GM23338 (cell line): ENCODE results near the gene ACAD10. TPM values are rescaled to one million over a fixed set of nuclear protein-coding genes. Genes with fewer than 3 reads are reported as not detected.

Source experiments
- ATAC-seq: fragments of 200-7000 bp; cut with Tn5 transposase; 3 replicates; pipeline ENCODE4 v1.9.1; 2020
- DNase-seq: peaks from one replicate; pipeline ENCODE4 v3.0.0-alpha.2; 2015; ENCODE audit warnings: low spot score
- H2AFZ ChIP-seq: fragments of 200-600 bp; sonication (generic); 2 replicates; pipeline ENCODE4 v1.8.0; 2016; ENCODE audit warnings: antibody characterized with exemption, mild to moderate bottlenecking, moderate library complexity
- H3F3A ChIP-seq: fragments of 200-600 bp; sonication (generic); replicated peaks from 2 replicates; pipeline ENCODE4 v1.8.0; 2017; ENCODE audit warnings: antibody characterized with exemption, mixed run types, low read depth
- H3K27ac ChIP-seq: fragments of 200-600 bp; sonication (generic); 2 replicates; pipeline ENCODE4 v1.6.1; 2016; ENCODE audit warnings: low read depth
- H3K27me3 ChIP-seq: fragments of 200-600 bp; sonication (generic); 2 replicates; pipeline ENCODE4 v1.8.0; 2016; ENCODE audit warnings: mild to moderate bottlenecking, mixed run types, moderate library complexity; ENCODE audit not compliant: insufficient read depth
- H3K36me3 ChIP-seq: fragments of 200-600 bp; sonication (generic); 2 replicates; pipeline ENCODE4 v1.8.0; 2016; ENCODE audit warnings: mild to moderate bottlenecking; ENCODE audit not compliant: insufficient read depth
- H3K4me1 ChIP-seq: fragments of 200-600 bp; sonication (generic); 2 replicates; pipeline ENCODE4 v1.8.0; 2016; ENCODE audit warnings: mild to moderate bottlenecking, moderate library complexity; ENCODE audit not compliant: insufficient read depth
- H3K4me2 ChIP-seq: fragments of 200-600 bp; sonication (generic); 2 replicates; pipeline ENCODE4 v1.7.1; 2017; ENCODE audit warnings: mixed run types
- H3K4me3 ChIP-seq: fragments of 200-600 bp; sonication (generic); 2 replicates; pipeline ENCODE4 v1.6.1; 2016; ENCODE audit warnings: mixed run types
- H3K79me2 ChIP-seq: fragments of 200-600 bp; sonication (generic); replicated peaks from 2 replicates; pipeline ENCODE4 v1.8.0; 2017; ENCODE audit warnings: mild to moderate bottlenecking; ENCODE audit not compliant: insufficient read depth
- H3K9me2 ChIP-seq: fragments of 200-600 bp; sonication (generic); 2 replicates; pipeline ENCODE4 v1.8.0; 2017; ENCODE audit not compliant: insufficient read depth
- H4K20me1 ChIP-seq: fragments of 200-600 bp; sonication (generic); replicated peaks from 2 replicates; pipeline ENCODE4 v1.8.0; 2017; ENCODE audit warnings: mild to moderate bottlenecking; ENCODE audit not compliant: insufficient read depth
- H3K27ac Mint-ChIP-seq: 2 replicates; pipeline ENCODE4 v1.8.0; 2020; ENCODE audit warnings: inconsistent platforms, mild to moderate bottlenecking, moderate library complexity, mixed read lengths
- H3K27me3 Mint-ChIP-seq: 3 replicates; pipeline ENCODE4 v1.8.0; 2022; ENCODE audit warnings: low read depth, mild to moderate bottlenecking, moderate library complexity, mixed read lengths, inconsistent platforms; ENCODE audit not compliant: insufficient read depth, poor library complexity
- H3K36me3 Mint-ChIP-seq: 3 replicates; pipeline ENCODE4 v1.8.0; 2021; ENCODE audit warnings: low read depth, mild to moderate bottlenecking, inconsistent platforms, moderate library complexity, mixed read lengths
- H3K4me1 Mint-ChIP-seq: 3 replicates; pipeline ENCODE4 v1.8.0; 2020; ENCODE audit warnings: mild to moderate bottlenecking, inconsistent platforms, mixed read lengths
- H3K4me3 Mint-ChIP-seq: 3 replicates; pipeline ENCODE4 v1.8.0; 2021; ENCODE audit warnings: moderate library complexity, mild to moderate bottlenecking, inconsistent platforms, mixed read lengths
- H3K9me3 Mint-ChIP-seq: 3 replicates; pipeline ENCODE4 v1.8.0; 2020; ENCODE audit warnings: moderate library complexity, mild to moderate bottlenecking, inconsistent platforms, mixed read lengths
- CREB1 ChIP-seq: fragments of 250-450 bp; sonication (Bioruptor Pico); IDR thresholded peaks from 2 replicates; pipeline ENCODE4 v1.5.0; 2020; ENCODE audit warnings: low read depth, mild to moderate bottlenecking, moderate library complexity
- CTCF ChIP-seq, 2 experiments: fragments of 200-600 bp in 1 of 2; sonication (generic) in 1 of 2; conservative IDR thresholded peaks; 2 replicates each; pipeline versions ENCODE4 v1.5.1 to v1.6.1; 2016 to 2017; ENCODE audit warnings: antibody characterized with exemption in 2 of 2, low read depth in 2 of 2, mild to moderate bottlenecking in 2 of 2, moderate library complexity in 1 of 2
- ETS1 ChIP-seq: IDR thresholded peaks from 2 replicates; pipeline ENCODE4 v1.6.1; 2016; ENCODE audit warnings: antibody characterized with exemption
- EZH2 ChIP-seq: fragments of 200-600 bp; sonication (generic); IDR thresholded peaks from one replicate; pipeline ENCODE4 v1.8.0; 2017; ENCODE audit warnings: antibody characterized with exemption, mild to moderate bottlenecking, low read depth; ENCODE audit not compliant: unreplicated experiment
- EZH2phosphoT487 ChIP-seq: fragments of 200-600 bp; sonication (generic); IDR thresholded peaks from one replicate; pipeline ENCODE4 v1.8.1; 2018; ENCODE audit warnings: antibody characterized with exemption; ENCODE audit not compliant: unreplicated experiment
- JUNB ChIP-seq: IDR thresholded peaks from one replicate; pipeline ENCODE4 v1.6.1; 2016; ENCODE audit warnings: antibody characterized with exemption; ENCODE audit not compliant: unreplicated experiment
- NANOG ChIP-seq: IDR thresholded peaks from 2 replicates; pipeline ENCODE4 v1.6.1; 2016; ENCODE audit warnings: antibody characterized with exemption, borderline replicate concordance
- POLR2AphosphoS5 ChIP-seq: IDR thresholded peaks from 2 replicates; pipeline ENCODE4 v1.6.1; 2016; ENCODE audit warnings: antibody characterized with exemption, low read depth
- REST ChIP-seq: IDR thresholded peaks from one replicate; pipeline ENCODE4 v1.6.1; 2018; ENCODE audit warnings: antibody characterized with exemption; ENCODE audit not compliant: unreplicated experiment
- STAT1 ChIP-seq: IDR thresholded peaks from one replicate; pipeline ENCODE4 v1.6.1; 2016; ENCODE audit warnings: antibody characterized with exemption; ENCODE audit not compliant: unreplicated experiment
- ZNF114 ChIP-seq: fragments of 250-450 bp; sonication (Bioruptor Pico); IDR thresholded peaks from 2 replicates; pipeline ENCODE4 v1.5.0; 2020; ENCODE audit warnings: mild to moderate bottlenecking, moderate library complexity
- ZNF331 ChIP-seq: fragments of 250-450 bp; sonication (Bioruptor Pico); IDR thresholded peaks from 2 replicates; pipeline ENCODE4 v1.5.0; 2020; ENCODE audit warnings: low read depth, mild to moderate bottlenecking, moderate library complexity
- ZNF462 ChIP-seq: fragments of 250-450 bp; sonication (Bioruptor Pico); IDR thresholded peaks from 2 replicates; pipeline ENCODE4 v1.5.0; 2020; ENCODE audit warnings: mild to moderate bottlenecking, moderate library complexity
- polyA plus RNA-seq: library from polyadenylated mRNA; unstranded; fragments of >200 nt; fragmentation: Nextera tagmentation; extraction: Ambion mirVana; gene quantifications from 2 replicates; pipeline ENCODE4 v1.2.1, GENCODE V29; 2016
- total RNA-seq: library from RNA; depleted of rRNA; stranded (reverse); fragments of >200 nt; shearing (Covaris generic); gene quantifications from 2 replicates; pipeline ENCODE4 v1.2.3, GENCODE V29; 2014

The ACAD10 gene
- total and polyA plus RNA-seq, 2 experiments from 2014 or later: 16.3 to 23.1 TPM

- Histone ChIP-seq H3K79me2 (peaks cover 39% of the 10 kb centered on the region), H3K4me3 (peak overlapping the region; percentile 97), H3K36me3 (peaks cover 10% of the 10 kb centered on the region), H3K4me1 (peaks cover 15% of the 10 kb centered on the region), H3K9me2 (no peaks in the 10 kb centered on the region), H3K27ac (peak overlapping the region; percentile 97), H3K4me2 (peak overlapping the region; percentile 99), H3K27me3 (no peaks in the 10 kb centered on the region), H2AFZ (peak overlapping the region; percentile 99; the same call in 1 of the 2 replicates), H4K20me1 (peaks cover 11% of the 10 kb centered on the region), H3F3A (peaks cover 7% of the 10 kb centered on the region; the same call in 1 of the 2 replicates)
- Mint-ChIP-seq H3K9me3 (no peaks in the 10 kb centered on the region; the same call in 1 of the 3 replicates), H3K27me3 (peaks cover 5% of the 10 kb centered on the region), H3K36me3 (peaks cover 16% of the 10 kb centered on the region), H3K27ac (peak overlapping the region; percentile 96), H3K4me3 (peak overlapping the region; percentile 98), H3K4me1 (peaks cover 10% of the 10 kb centered on the region)
- no peak for ATAC-seq
- TF ChIP-seq ZNF114 (CRISPR knock-in tag): no peak
- TF ChIP-seq CTCF (conservative IDR thresholded peaks at IDR 0.05; ENCODE audit: low read depth in 2 of 2): no peak
- no peak for TF ChIP-seq ETS1
- TF ChIP-seq EZH2: no peak
- TF ChIP-seq ZNF331 (CRISPR knock-in tag): no peak
- no peak for TF ChIP-seq EZH2phosphoT487
- no peak for TF ChIP-seq ZNF462
- no peak for TF ChIP-seq JUNB
- no peak for TF ChIP-seq CREB1 (CRISPR knock-in tag)
- TF ChIP-seq POLR2AphosphoS5: no peak
- TF ChIP-seq REST: no peak
- TF ChIP-seq STAT1: no peak
- no peak for TF ChIP-seq NANOG
- DNase-seq: no peak
Measured at GRCh38 chr12:111686574-111687105, 787 bp downstream of the ACAD10 start.
